GM18508 (cell line): ENCODE measurements around the gene PTPRC.

Source experiments
- ATAC-seq: cut with Tn5 transposase; IDR thresholded peaks from one replicate; pipeline ENCODE4 v1.9.1; 2021; ENCODE audit warnings: moderate number of reproducible peaks; ENCODE audit not compliant: insufficient read depth, unreplicated experiment

Gene PTPRC

DNA sequence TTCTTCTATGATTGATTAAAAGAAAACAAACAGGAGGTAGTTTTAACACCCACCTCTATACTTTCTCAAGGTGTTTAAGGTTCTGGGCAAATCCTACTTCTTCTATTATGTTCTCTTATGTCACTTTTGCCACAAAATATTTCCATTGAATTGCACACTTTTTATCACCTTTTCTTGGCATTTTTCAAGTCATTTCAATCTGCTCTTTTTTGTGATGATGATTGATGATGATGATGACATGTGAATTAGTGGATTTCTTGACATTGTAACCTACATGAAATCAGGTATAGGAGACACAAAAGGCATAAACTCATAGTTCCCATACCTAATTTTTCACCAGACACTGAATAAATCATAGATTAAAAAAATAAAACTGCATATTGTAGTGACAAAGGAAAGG lies 4.1 kb downstream of the PTPRC start:
- ATAC-seq, result no peak

- ATAC-seq, result no peak
Observed at GRCh38 chr1:198643808-198644207, 5.0 kb downstream of the PTPRC start.

- ATAC-seq, result no peak
Observed at GRCh38 chr1:198647055-198647454, 8.2 kb downstream of the PTPRC start.

DNA sequence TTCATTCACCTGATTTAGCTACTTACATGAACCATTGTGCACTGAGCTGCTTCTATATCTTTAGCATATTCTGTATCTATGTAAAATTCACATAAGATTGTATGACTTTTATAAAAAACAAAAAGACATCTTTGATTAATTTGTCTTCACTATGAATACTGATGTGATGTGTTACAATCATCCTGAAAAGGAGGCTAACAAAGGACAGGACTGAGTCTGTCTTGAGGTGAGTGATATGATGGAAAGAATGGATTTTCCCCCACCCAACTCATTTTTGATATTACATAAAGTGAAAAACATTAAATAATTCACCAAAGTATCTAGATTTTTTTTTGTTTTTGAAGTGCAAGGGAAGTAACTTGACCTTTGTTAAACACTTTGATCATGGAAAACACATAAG lies 9.8 kb downstream of the PTPRC start:
- ATAC-seq, result no peak

GRCh38 chr1:198649232-198649967 lies 10.6 kb downstream of the PTPRC start:
- ATAC-seq, result no peak

DNA sequence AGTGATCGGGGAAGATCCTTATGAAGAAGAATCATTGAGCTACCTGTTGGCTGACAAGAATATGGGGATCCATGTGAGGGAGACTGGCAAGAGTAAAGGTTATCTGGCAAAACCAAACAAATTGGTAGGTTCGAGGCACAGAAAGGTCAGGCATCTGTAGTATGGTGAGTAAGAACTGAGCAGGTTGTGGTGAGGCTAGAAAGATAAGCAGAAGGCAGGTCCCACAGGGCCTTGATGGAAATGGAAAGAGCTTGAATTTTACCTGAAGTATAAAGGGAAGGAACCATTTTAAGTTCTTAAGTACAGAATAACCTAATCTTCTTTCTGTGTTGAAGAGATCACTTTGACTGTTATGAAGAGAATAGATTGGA lies 11.1 kb downstream of the PTPRC start:
- no peak for ATAC-seq

DNA sequence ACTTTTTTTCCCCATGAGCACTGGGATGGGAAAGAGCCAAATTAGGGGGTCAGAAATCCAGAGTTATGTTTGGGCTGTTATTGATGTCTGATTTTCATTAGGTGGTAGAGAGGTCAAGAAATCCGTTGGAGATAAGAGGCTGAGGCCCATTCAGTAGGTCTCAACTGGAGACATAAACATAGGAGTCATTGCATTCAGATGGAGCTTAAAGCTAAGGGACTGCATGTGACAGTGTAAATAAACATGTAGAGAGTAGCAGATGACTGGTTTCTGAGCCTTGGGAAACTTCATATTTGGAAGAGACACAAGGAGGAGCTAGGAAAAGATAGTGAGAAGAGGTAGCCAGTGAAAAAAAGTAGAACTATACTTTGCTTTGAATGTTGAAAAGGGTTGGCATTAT lies 11.7 kb downstream of the PTPRC start:
- ATAC-seq, result no peak

GRCh38 chr1:198651650-198652400 lies 13.0 kb downstream of the PTPRC start:
- no peak for ATAC-seq

DNA sequence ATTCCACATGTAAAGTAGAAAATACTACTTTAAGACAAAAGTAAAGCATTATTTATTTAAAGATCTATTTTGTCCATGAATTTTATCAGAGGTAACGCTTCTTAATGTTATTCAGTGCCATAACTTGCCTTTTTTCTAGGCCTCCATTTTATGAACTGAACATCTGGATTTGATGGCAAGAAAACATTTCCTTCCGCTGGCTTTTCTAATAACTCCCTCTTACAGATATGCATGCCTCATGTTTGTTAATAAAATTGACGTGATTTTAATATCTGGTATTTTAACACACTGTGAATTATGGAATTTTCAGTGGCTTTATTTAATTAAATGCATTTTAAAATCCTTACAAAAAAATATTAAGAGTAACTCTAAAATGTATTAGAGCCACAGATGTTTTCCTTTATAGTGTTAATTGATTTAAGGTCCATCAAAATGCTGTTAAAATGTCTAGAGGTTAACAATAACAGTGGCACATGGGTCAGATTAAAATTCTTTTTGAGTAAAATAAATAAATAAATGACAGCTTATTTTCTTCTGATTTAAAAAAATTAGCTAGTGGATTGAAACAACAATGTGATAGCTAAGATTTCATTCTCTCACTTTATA lies 15.1 kb downstream of the PTPRC start:
- ATAC-seq, result no peak

DNA sequence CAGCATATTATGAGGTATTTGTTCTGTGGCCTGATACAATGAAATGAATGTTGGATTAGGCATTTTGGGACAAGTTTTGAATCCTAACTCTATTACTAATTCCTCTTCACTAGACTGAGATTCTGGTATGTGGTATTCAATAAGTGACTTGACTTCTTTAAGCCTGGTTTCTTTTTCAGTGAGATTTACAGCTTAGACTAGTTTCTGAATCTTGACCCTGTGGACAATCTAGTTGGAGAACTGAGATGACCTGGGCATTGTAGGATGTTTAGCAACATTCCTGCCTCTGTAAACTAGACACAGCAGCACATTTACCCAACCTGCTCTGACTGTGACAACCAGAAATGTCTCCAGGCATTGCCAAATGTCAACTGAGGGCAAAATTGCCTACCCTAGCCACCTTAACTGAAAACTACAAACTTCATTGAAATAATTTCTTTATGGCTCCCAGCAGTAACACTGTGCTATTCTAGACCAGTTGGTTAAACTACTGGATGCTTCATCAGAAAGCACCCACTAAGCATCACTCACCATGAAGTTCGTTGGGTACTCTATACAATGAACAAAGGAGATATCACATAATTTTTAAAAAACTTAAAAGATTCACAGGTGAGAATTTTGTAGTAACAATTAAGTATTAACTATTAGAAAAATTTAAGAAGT lies 16.8 kb downstream of the PTPRC start:
- no peak for ATAC-seq

DNA sequence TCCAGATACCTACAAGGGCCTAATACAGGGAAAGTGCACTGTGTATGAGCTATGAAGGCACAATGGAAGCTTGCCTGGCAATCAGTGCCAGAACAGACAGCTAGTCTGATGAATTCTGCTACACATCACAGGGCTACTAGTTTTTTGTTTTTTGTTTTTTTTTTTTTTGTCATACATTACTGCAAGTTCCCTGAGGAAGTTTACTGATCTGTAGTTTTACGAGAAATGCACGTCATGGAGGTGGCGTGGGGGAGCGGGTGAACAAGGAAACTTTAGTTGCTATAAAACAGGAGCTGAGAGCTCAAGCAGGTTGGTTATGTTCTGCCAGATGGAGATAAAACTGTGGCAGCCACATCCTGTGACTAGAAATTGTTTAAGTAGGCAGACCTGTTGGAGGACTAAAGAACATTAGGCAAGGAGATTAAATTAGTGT lies 17.7 kb downstream of the PTPRC start:
- no peak for ATAC-seq

DNA sequence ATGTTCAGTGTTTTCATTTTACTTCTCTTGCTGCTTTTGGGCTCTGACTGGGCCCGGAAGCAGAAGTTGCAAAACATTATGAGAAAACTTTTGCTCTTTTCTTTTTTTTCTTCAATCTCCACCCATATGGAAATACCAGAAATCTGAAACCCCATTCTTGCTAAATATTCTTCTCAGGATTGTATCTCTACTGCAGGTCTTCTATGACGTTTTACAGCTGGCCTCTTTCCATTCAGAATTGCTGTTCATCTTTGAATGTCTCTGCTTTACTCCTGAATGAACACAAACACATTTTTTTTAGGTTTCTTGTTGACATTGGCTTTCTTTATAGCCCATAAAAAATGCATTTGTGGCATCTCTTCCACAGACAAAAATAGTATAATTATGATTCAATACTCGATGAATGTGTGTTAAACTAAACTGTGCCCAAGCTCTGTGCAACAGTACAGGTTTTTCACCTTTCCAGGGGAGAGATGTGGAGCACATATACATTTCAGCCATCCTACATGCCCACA lies 18.8 kb downstream of the PTPRC start:
- peak; percentile 26 for ATAC-seq

DNA sequence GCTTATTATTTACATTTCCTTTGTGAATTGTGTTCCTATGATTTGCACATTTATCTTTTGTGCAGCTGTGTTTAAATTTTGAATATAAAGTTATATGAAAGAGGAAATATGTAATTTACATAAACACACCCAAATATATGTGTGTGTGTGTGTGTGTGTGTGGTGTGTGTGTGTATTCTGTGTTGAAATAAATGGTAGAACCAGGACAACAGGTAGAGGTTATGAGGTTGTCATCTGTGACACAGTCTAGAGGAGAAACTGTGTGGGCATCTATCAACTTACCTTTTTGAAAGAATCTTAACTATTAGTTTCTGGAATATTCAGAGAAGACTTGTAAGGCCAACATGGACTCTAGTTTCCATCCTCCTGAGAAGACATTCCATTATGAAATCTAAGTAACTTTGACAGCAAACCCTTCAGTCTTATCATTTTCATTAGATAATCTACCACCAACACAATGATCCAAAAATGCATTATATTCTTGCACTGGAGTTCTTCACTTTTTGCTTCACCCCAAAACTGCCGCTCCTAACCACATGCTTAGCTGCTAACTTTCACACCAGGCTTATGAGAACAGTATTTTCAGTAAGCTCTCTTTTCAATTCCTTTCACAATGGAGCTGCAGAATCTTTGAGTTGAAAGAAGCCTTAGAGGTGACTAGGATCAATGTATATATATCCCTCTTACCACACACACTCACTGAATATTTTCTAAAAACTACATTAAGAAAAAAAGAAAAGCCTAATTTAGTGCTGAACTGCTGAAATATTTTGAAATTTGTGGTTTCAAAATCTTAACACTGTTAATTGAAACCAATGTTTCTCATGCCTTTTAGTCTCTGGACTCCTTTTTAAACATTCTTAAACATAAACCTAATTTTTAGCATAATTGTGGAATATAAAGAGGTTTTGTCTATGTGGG lies 21.8 kb downstream of the PTPRC start:
- no peak for ATAC-seq

DNA sequence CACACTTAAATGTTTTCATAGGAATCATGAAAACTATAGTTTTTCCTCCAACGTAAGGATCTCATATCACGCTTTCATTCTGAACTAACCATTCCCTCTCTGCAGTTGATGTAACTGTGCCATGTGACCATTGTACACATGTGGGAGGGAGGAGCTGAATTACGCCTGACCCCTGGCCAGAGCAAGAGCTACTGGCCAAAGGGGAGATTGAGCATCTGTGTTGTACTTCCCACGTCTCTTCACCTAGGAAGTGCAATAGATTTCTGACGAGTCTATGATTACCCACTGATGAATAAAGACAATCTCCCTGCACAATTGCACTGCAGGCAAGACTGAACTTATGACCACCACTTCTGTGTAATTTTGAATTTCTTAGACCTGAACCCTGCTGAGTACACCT lies 24.0 kb downstream of the PTPRC start:
- ATAC-seq, result no peak

- no peak for ATAC-seq
Observed at GRCh38 chr1:198664068-198664788, 25.4 kb downstream of the PTPRC start.

DNA sequence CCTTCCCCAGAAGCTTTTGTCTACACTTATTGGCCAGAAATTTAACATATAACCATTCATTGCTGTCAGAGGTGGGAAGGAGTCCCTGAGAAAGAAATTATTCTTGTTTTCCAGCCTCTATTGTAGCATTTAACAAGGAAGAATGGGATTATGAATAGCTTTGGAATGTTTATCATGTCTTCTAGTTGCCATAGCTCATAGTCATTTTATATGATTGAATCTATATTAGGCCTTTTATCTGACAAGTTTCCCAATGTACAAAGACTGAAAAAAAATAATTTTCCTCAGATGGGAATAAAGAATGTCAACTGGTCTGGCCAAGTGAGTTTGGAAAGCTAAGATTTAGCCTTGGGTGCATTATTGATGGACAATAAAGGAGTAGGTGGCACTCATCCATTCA lies 28.3 kb downstream of the PTPRC start:
- ATAC-seq, result no peak

GRCh38 chr1:198667807-198668206 lies 29.0 kb downstream of the PTPRC start:
- ATAC-seq, result no peak

DNA sequence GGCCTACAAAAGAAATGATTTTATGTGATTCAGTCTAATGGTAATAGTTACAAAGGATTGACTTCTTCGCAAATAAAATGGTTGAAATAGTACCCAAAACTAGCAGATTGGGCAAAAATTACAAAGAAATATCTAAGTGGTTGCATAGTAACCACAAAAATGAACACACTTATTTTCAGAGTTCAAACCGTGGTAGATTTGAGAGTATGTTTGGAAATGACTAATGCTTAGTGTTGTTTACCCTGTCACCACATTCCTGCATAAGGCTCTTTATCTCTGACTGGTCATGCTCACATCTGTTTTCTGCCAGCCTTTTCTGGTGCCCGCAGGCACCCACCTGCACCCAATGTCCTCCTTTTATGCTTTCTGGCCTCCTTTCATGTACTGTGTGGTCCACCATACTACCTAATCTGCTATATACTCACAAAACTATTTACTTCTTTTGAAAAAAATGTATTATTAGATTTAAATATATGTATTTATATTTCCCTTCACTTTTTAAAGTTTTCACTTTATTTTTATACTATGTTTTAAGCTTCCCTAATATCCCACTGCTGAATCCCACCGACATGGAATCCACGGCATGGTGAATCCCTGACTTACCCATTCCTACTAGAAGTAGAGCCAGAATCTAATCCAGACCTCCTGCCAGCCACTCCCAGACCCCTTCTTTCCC lies 30.3 kb downstream of the PTPRC start:
- ATAC-seq, result peak; percentile 81

GRCh38 chr1:198669771-198670170 lies 30.9 kb downstream of the PTPRC start:
- ATAC-seq, result no peak
